ENCODE results near the gene KIF16B.

DNA sequence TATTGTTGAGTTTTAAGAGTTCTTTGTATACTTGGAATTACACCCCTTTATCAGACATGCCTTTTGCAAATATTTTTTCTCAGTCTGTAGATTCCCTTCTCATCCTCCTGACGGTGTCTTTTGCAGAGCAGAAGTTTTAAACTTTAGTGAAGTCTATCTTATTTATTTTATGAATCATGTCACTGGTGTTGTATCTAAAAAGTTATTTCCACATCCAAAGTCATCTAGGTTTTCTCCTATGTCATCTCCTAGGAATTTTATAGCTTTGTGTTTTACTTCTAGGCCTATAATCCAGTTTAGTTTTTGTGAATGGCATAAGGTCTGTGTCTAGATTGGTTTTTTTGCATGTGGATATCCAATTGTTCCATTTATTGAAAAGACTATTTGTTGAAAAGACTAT lies 271.3 kb downstream of the KIF16B start:
- TF ChIP-seq POLR2A (IDR thresholded peaks at IDR 0.05): no peak
- TF ChIP-seq POLR2AphosphoS5 (IDR thresholded peaks at IDR 0.05): no peak
- TF ChIP-seq CTCF (IDR thresholded peaks at IDR 0.05): no peak
- no peak for TF ChIP-seq EP300 (IDR thresholded peaks at IDR 0.05)
